Inferior parietal cortex (tissue), 1 donor: ENCODE measurements around the gene MSMB.
"Not testable (repeated sequence)": the region's sequence is repeated elsewhere in the genome, so short reads cannot be mapped to it uniquely, and the experiment has no call there.

Source experiments
- DNase-seq: peaks from one replicate; pipeline ENCODE4 v3.0.0-alpha.2; 2016; ENCODE audit errors: extremely low spot score

Gene MSMB

DNA sequence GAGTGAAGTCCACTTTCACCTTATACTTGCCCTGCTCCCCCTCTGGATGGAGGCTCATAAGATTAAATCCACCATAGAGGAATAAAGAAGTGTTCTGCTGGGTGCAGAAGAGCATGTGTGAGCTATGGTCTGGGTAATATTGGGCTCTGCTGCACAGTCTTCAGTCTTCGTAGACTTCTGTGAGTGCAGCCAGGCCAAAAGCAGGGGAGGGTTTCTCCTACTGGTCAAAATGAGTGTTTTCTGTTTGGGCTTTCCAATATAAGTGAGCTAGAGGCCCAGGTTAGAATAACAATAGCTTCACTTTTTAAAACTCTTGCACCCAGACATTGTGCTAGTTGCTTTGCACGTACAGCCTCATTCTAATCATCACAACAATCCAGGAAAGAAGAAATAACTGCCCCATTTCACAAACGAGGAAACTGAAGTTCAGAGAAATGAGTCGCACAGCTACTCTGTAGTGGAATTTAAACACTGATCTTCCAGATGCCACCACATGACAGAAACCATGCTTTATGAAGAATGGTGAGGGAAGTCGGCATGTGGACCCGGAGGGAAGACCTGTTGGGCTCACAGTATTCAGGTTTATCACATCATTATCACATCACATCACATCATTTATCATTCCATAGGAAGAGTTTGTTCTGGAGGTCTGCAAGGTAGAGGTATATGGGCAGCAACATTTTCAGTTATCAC, 23.8 kb upstream of the MSMB start:
- DNase-seq: no peak

DNA sequence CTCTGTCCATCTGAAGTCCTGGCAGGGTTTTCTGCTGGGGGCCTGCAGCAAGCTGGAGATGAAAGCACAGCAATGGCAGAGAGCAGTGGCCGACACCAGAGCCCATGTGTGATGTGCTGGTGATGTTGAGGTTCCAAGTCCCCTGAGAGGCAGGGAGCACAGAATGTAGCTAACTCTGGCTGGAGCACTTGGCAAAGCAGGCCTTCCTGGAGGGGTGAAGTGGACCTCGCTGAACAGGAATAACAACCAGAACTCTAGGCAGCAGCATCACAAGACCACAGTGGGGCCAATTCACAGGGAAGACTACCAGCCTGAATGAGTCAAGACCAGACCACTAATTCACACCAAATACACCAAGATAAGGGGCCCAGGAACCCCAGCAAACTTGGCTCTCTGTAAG, 22.8 kb upstream of the MSMB start:
- DNase-seq: no peak

DNA sequence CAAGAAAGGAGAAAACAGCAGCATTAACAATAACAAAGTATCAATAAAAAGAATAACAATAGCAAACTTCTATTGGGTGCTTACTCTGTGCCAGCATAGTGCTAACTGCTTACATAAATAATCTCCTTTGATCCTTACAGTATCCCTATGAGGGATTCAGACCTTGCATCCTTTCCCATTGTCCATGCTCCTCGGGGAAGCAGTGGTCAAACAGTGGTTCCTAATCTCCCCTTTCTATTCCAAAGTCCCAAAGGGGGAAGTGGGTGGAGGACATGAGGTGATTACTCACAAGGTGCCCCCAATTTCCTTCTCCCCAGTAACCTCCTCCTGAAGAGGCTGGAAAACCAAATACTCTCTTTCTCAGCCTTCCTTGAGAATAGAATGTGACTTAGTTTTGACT, 22.0 kb upstream of the MSMB start:
- no peak for DNase-seq

DNA sequence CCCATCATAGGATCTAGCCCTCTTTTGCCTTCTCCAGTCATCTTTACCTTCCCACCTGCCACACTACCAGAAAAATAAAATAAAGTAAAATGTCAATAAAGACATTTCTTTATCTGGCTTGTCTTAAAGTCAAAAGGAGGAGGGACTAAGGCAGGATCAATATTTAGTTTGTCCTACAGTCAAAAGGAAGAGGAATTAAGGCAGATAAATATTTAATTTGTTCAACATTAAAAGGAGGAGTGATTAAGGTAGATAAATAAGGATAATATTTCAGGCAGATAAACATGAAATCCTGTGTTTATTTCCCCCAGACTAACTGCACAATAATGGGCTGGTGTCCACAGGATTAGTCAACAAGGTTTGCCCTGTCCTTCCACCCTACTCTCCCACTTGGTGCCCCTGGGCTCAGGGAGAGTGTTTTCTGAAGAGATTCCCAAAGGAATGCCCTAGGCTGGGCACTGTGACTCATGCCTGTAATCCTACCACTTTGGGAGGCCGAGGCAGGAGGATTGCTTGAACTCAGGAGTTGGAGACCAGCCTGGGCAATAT, 18.3 kb upstream of the MSMB start:
- no peak for DNase-seq

DNA sequence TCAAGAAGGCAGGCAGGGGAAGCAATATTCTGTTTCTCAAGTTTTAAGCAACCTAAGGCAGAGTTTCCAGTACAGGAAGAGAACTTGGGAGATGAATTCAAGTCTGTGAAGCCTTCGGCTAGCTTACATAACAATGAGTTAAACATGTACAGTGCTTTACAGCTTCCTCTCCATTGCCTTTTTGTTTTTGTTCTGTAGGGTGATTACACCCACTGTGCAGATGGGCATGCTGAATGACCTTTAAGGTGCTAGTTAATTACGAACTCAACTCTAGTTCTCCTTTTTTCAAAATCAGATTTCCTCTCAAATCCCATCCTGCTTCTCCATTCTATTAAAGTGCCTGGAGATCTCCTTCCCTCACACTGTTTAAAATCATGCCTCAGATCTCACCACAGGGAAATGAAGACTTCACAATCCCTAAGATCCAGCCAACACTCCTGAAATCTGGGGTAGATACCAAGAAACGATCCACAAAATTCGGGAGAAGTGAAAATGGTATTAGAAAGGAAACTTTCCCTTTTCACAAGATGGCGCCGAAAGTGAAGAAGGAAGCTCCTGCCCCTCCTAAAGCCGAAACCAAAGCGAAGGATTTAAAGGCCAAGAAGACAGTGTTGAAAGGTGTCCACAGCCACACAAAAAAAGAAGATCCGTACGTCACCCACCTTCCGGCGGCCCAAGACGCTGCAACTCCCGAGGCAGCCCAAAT, 16.8 kb upstream of the MSMB start:
- no peak for DNase-seq

DNA sequence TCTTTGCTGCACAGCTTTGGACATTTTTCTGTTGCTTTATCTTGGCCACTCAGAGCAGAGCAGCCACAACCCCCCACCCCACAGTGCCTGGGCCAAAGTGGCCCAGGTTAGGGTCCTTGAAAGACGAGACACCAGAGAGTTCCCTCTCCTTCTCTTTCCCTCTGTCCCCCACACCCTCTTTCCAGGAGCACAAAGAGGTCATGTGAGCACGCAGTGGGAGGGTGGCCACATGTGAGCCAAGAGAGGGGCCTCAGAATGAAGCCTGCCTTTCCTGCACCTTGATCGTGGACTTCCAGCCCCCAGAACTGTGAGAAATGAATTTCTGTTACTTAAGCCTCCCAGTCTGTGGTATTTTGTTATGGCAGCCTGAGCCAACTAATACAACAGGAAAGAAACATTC, 14.6 kb upstream of the MSMB start:
- DNase-seq: no peak

- not testable (repeated sequence) for DNase-seq
These were observed 11.9 kb upstream of the MSMB start for GRCh38 chr10:46057927-46058326.

GRCh38 chr10:46057038-46057437, 11.0 kb upstream of the MSMB start:
- no peak for DNase-seq

DNA sequence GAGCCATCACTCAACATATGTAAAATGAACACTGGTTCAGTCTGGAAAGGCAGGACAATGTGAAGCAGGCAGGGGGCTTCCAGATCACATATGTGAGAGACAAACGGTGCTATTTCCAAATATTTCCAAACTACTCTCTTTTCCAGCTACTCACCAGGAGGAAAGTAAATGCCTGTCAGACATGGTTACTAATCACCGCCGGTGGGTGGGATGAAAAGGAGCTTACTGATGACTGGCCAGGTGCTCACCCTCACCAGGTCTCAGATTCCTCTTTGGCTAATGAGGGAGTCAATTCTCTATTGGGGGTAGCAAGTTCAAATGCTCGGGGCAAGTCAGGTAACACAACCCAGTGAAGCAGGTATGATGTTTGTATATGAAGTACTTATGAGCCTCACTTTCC, 9.7 kb upstream of the MSMB start:
- no peak for DNase-seq

GRCh38 chr10:46053534-46054434, 7.7 kb upstream of the MSMB start:
- no peak for DNase-seq

GRCh38 chr10:46052791-46053375, 6.8 kb upstream of the MSMB start:
- no peak for DNase-seq

DNA sequence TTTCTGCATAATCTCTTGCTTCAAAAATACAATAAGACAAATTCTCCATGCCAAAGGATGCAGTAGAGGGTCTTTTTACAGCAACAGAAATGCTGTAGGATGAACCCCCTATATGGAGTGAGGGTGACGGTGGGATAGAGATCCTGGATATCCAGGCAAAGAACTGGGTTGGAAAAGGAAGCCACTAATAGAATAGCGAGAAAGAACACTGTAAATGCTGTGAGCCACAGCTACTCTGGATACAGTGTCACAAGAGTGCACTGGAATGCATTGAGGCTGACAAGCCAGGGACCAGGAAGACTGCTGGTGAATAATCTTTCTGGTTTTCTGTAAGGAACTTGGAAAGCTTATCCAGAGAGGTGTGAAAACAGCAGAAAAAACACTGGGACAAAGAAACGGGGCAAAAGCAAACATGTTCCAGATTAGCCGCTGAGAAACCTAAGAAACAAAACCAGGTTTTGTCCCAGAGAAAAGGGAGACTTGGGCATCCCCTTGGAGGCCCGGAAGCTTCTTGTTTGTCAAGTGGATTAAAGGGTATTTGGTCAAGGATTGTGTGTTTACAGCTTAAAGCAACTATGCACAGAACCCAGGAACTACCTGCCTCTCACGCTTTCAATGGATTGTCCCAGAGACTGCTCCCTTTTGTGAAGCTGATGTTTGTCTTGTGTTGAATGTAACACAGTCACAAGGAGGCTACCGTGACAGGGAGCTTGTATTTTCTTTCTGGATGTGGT, 6.2 kb upstream of the MSMB start:
- no peak for DNase-seq

- no peak for DNase-seq
These were observed 5.0 kb upstream of the MSMB start for GRCh38 chr10:46050941-46051623.

DNA sequence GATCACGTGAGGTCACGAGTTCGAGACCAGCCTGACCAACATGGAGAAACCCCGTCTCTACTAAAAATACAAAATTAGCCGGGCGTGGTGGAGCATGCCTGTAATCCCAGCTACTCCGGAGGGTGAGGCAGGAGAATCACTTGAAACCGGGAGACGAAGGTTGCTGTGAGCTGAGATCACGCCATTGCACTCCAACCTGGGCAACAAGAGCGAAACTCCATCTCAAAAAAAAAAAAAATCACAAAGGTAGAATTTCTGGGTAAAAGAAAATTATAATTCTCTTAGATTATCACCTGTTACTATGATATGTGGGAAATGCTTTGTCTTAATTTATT, 3.4 kb upstream of the MSMB start:
- DNase-seq: not testable (repeated sequence)

DNA sequence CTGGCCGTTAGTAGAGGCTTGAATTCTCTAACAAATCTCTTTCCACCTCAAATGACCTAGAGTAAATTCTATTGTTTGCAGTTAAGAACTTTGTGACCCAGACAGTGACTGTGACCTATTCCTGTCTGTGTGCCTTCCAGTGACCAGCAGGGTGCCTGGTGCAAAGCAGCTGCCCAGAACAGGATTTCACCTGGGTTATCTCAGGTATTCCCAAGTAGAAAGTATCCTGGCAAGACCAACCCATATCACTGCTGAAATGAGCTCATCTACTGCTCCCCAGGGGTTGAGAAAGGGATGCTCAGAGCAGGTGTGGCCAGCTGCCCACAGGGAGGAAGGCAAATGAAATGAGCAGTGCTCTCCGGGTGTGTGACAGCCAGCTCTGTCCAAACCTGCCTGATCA, 2.1 kb upstream of the MSMB start:
- no peak for DNase-seq

DNA sequence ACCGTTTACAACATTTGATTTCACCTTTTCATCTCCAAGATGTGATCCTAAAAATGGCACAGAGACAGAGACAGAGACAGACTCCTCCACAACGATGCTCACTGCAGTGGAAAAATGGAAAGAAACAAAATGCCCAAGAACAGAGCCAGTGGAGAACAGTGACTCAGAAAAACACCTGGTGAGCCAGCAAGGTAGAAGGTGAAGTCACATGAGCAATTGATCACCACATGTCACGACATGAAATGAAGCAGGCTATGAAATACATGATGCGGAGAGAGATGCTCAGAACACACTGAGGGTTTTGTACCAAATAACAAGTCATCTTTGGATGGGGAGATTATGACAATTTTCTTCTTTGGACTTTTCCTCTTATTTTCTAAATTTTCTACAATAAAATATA, 3.5 kb downstream of the MSMB start:
- no peak for DNase-seq

DNA sequence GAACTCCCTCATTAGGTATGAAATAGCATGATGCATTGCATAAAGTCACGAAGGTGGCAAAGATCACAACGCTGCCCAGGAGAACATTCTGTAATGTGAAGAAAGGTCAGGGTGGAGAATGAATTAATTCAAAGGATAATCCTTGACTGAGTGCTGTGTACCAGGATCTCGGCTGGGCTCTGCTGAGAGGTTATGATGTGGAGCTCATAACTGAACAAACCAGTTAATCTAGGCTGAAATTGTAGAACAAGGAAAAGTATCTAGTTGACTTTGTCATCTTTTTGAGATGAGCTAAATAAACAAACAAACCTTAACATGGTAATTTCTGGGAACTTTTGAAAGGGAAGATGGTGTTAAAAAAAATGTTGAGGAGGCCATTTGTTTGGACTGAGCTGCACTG, 6.1 kb downstream of the MSMB start:
- DNase-seq: no peak

DNA sequence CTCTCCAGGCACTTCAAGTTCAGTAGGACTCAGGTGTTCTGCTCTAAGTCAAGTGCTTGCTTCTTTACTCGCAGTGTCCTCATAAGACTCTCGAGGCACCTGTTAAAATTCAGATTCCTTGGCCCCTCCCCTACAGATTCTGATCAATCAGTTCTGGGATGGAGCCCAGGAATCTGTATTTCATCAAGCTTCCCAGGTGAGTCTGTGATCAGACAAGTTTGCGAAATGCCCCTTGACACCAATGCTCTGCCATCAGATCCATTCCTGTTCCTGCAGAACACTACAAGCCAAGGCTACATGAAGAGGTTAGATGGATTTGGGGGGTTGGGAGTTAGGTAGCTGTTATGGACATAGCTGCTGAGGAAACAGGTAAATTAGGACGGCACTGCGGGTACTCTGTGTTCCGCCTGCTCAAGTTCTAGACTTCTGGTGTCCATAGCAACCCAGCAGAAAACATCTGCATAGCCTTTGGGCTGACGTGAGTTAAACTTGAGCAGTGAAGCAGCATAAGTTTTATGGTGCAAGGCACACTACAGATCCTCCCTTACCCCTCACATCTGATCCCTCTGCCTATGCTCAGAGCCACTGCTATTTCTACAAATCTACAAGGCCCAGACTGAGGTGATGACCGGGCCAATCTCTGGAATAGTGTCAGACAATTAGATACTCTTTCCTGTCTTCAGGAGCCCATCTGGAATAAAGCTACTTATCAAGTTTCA, 8.8 kb downstream of the MSMB start:
- no peak for DNase-seq

GRCh38 chr10:46035923-46036849, 9.9 kb downstream of the MSMB start:
- DNase-seq: no peak
